Measurements from ENCODE around the gene TSPEAR.
"Not testable (repeated sequence)": the region's sequence is repeated elsewhere in the genome, so short reads cannot be mapped to it uniquely, and the experiment has no call there.

Gene TSPEAR

DNA sequence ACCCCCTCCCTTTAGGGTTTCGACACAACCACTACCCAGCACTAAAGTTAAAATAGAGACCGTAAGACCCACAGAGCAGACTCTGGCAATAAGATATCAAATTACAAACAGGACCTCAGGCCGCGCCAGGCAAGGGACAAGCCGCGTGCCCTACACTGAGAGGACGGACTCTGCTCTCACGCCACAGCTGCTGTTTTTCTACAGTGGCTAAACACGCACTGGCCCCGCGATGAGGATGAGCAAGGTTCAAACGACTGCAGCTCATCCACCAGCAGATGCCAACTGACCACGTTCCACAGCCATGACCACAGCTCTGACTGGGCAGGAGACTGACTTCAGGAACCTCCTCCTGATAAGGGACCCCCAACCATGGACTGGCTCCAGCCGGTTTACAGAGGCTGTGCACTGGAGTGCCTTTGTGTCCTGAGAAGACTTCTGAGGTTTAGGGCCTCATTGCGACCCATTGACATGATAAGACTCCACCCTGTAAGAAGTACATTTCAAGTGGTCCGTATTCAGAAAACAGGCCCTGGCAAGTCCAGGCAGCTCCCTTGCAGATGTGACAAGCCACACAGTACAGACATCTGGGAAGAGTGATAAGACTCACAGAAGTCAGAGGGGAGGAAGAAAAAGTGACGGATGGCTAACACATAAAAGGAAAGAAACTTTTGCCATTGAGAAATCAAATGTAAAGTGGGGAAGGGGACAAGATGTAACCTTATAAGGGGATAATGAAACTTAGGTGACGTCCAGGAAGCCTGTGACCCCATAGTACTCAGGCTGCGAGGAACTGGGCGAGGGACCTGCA lies 117.6 kb downstream of the TSPEAR start:
- no peaks in the 10 kb centered on the region for H3K4me1 ChIP-seq
- H3K4me3 ChIP-seq (ENCODE audit: low read depth, low read length): no peak overlapping the region
- DNase-seq: no peak
- TF ChIP-seq, protein P1, sequence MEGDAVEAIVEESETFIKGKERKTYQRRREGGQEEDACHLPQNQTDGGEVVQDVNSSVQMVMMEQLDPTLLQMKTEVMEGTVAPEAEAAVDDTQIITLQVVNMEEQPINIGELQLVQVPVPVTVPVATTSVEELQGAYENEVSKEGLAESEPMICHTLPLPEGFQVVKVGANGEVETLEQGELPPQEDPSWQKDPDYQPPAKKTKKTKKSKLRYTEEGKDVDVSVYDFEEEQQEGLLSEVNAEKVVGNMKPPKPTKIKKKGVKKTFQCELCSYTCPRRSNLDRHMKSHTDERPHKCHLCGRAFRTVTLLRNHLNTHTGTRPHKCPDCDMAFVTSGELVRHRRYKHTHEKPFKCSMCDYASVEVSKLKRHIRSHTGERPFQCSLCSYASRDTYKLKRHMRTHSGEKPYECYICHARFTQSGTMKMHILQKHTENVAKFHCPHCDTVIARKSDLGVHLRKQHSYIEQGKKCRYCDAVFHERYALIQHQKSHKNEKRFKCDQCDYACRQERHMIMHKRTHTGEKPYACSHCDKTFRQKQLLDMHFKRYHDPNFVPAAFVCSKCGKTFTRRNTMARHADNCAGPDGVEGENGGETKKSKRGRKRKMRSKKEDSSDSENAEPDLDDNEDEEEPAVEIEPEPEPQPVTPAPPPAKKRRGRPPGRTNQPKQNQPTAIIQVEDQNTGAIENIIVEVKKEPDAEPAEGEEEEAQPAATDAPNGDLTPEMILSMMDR (IDR thresholded peaks at IDR 0.05; ENCODE audit: low read depth, low read length): no peak
- H3K36me3 ChIP-seq: no peaks in the 10 kb centered on the region
- H3K9me3 ChIP-seq: no peaks in the 10 kb centered on the region
- peaks cover 42% of the 10 kb centered on the region for H3K27me3 ChIP-seq

DNA sequence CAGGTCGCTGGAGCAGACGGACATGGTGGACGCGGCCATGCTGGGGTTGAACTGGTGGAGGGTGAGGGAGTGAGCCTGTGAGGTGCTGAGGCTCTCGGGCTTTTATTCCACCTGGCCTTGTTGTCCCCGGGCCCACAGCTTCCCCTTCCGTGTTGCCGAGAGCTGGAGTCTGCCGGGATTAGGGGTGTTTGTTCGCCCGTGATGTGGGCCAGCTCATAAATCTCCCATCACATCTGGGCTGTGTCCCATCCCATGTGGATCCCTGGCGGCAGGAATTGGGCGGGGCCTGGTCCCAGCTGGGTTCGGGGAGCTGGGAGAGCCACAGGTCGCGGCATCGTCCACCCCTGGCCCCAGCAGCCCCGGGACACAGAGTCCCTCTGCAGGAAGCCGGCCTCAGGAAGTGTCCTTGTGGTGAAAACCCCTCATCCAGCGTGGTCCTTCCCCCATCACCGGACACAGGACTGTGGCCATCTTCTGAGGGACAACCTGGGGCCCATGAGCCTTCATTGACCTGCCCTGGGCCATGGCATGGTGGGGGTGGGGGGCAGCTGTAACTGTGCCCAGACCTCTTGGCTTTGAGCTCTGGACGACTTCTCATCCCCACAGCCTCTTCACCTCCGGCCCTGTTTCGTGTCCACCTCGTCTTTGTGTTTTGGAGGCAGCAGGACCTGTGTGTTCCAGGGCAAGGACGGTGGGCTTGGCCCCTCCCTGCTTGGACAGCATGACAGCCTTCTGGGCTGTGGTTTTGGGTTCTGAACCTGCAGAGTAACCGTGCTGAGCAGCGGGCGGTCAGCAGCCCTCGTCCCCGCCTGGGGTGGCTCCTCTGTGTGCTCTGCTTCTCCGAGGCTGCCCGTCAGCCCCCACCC lies 118.7 kb downstream of the TSPEAR start, which contains the start of gene KRTAP10-6:
KRTAP10-6 (minus strand) TSS at position 60 of the 866 bp plus-strand sequence; CDS start at position 39, 21 bp downstream.
- Histone ChIP-seq H3K36me3 (no peaks in the 10 kb centered on the region), H3K9me3 (no peaks in the 10 kb centered on the region), H3K4me3 (ENCODE audit: low read depth, low read length) (no peak within 1 kb of the TSS), H3K4me1 (no peaks in the 10 kb centered on the region), H3K27me3 (peaks cover 34% of the 10 kb centered on the region)
- TF ChIP-seq, protein P1 (IDR thresholded peaks at IDR 0.05; ENCODE audit: low read depth, low read length): no peak
- DNase-seq: no peak

DNA sequence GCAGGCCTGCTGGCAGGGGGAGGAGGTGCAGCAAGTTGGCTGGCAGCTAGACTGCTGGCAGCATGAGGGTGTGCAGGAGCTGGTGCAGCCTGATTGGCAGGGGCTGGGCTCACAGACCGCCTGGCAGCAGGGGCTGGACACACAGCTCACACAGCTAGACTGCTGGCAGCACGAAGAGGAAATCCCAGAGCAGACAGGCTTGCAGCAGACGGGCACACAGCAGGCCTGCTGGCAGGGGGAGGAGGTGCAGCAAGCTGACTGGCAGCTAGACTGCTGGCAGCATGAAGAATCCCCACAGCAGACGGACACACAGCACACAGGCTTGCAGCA lies 119.6 kb downstream of the TSPEAR start:
- DNase-seq; H3K4me1 ChIP-seq; H3K4me3 ChIP-seq (ENCODE audit: low read depth, low read length); H3K9me3 ChIP-seq; H3K36me3 ChIP-seq: not testable (repeated sequence)
- peaks cover 31% of the 10 kb centered on the region for H3K27me3 ChIP-seq

DNA sequence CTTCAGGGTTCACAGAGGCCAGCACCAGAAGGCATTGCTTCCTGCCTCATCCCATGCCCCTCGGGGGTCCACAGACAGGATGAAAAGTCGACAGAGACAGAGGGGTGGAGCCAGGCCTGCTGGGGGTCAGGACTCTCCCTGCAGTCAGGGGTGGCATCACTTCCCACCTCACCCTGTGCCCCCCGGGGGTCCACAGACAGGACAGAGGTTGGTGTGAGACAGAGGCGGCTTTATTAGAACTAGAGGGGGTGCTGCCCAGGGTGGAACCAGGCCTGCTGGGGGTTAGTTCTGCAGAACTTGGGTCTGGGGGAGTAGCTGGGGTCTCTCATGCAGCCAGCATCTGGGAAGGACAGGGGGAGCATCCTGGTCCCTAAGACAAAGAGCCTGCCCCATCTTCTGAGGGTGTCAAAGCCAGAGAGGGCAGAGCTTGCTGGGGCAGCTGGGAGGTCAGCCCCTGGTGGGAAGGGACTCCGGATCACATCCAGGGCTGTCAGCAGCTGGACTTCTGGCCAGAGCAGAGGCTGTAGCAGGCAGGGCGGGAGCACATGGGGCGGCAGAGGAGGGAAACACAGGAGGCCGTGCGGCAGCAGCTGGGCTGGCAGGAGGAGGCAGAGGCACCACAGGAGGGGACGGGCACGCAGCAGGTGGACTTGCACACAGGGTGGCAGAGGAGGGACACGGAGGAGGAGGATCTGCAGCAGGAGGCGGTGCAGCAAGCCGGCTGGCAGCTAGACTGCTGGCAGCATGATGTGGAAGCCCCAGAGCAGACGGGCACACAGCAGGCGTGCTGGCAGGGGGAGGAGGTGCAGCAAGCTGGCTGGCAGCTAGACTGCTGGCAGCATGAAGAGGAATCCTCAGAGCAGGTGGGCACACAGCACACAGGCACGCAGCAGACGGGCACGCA lies 120.2 kb downstream of the TSPEAR start:
- not testable (repeated sequence) for DNase-seq; H3K9me3 ChIP-seq; H3K36me3 ChIP-seq; H3K4me1 ChIP-seq; H3K4me3 ChIP-seq (ENCODE audit: low read depth, low read length)
- peaks cover 27% of the 10 kb centered on the region for H3K27me3 ChIP-seq

DNA sequence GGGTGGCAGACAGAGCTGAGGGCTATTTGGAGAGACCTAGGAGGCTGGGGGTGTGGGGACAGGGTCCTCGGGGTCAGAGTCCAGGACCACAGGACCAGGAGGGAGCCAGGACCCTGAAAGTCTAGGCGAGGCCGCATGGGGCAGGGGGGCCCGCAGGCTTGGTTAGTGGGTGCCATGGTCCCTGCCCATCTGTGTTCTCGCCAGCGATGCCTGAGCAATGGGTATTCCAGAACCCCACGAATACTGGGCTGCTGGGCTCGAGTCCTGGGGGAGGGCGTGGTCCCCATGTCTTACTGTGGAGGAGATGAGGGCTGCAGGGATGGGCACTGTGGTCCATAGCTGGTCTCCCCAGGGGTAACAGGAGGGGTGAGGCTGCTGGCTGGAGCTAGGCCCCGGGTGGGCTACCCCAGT lies 121.1 kb downstream of the TSPEAR start:
- no peak for DNase-seq
- H3K9me3 ChIP-seq: no peaks in the 10 kb centered on the region
- no peaks in the 10 kb centered on the region for H3K36me3 ChIP-seq
- H3K27me3 ChIP-seq: peaks cover 26% of the 10 kb centered on the region
- no peaks in the 10 kb centered on the region for H3K4me1 ChIP-seq
- no peak overlapping the region for H3K4me3 ChIP-seq (ENCODE audit: low read depth, low read length)
- TF ChIP-seq, protein P1 (IDR thresholded peaks at IDR 0.05; ENCODE audit: low read depth, low read length): no peak

DNA sequence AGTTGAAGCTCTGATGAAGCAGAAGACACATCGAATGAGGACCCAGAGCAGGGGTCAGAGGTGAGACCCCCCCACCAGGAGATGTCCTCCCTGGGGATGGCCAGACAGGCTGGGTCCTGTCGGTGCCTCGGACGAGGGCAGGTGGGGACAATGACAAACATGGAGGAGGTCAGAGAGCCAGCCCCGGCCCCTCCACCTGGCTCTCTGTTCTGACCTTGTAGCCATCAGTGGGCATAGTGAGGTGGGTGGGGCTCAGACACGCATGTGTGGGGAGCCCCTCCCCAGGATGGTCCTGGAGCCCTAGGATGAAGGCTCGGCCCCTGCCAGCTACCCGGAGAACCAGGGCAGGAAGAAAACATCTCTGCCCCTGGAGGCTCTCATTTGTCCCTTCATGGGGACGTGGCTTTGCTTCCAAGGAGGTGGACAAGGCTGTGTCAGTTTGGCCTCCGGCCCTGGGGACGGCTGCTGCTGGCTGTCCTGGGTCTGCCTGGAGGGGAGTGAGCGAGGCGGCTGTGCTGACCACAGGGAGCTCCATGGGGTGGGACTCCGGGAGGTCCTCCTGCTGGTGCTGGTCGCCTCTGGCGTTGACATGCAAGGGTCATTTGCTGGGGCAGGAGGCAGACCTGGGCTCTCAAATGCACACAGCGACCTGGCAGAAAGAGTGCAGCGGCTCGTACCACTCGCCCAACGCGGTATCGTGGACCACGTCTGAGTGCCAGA lies 121.6 kb downstream of the TSPEAR start:
- Histone ChIP-seq H3K36me3 (no peaks in the 10 kb centered on the region), H3K27me3 (peaks cover 26% of the 10 kb centered on the region), H3K4me1 (no peaks in the 10 kb centered on the region), H3K9me3 (no peaks in the 10 kb centered on the region), H3K4me3 (ENCODE audit: low read depth, low read length) (no peak overlapping the region)
- no peak for DNase-seq
- TF ChIP-seq, protein P1 (IDR thresholded peaks at IDR 0.05; ENCODE audit: low read depth, low read length): no peak
